ENCODE data around the gene TCEAL8.

TCEAL8 gene

GRCh38 chrX:103214870-103215424 lies 40.0 kb downstream of the TCEAL8 start, which contains the start of gene BEX4:
TSS of gene BEX4 (plus strand) at chrX:103215108. CDS start at chrX:103216154, 1,046 bp downstream.
- peak; percentile 51 to 74 for DNase-seq (ENCODE audit: low read depth in 2 of 2)

GRCh38 chrX:103212749-103213457 lies 42.1 kb downstream of the TCEAL8 start:
- DNase-seq (ENCODE audit: low read depth in 2 of 2), result no peak

GRCh38 chrX:103211012-103211715 lies 43.8 kb downstream of the TCEAL8 start:
- peak in 1 of 2 experiments; percentile 2 for DNase-seq (ENCODE audit: low read depth in 2 of 2)

GRCh38 chrX:103210056-103210455 lies 44.9 kb downstream of the TCEAL8 start:
- no peak for DNase-seq (ENCODE audit: low read depth in 2 of 2)
